Vagina (tissue), 2 donors: ENCODE results near the gene ATP5PO. TPM values are rescaled to one million over a fixed set of nuclear protein-coding genes. Genes with fewer than 3 reads are reported as not detected.
A peak's percentile ranks its signal among the peaks of the same experiment; 100 is the strongest.

Source experiments
- DNase-seq, 2 donors: peaks; one replicate each; pipeline ENCODE4 v3.0.0-alpha.2; 2017; ENCODE audit errors: extremely low spot score in 2 of 2
- H3K27ac ChIP-seq: fragments of 200-600 bp; sonication (generic); one replicate; pipeline ENCODE4 v1.5.1; 2019
- H3K27me3 ChIP-seq: fragments of 200-600 bp; sonication (generic); one replicate; pipeline ENCODE4 v1.5.1; 2019
- H3K36me3 ChIP-seq, 2 donors: fragments of 200-600 bp; sonication (generic); one replicate each; pipeline ENCODE4 v1.5.1; 2017 to 2019
- H3K4me1 ChIP-seq: fragments of 200-600 bp; sonication (generic); one replicate; pipeline ENCODE4 v1.5.1; 2019
- H3K4me3 ChIP-seq, 2 donors: fragments of 200-600 bp; sonication (generic); 1 replicate in 1 of 2; 2 replicates in 1 of 2; pipeline ENCODE4 v1.5.1; 2016 to 2019
- H3K9me3 ChIP-seq: fragments of 200-600 bp; sonication (generic); one replicate; pipeline ENCODE4 v1.5.1; 2019
- CTCF ChIP-seq, 3 experiments: fragments of 450-650 bp in 2 of 3; fragments of 200-600 bp in 1 of 3; sonication (generic) in 1 of 3; IDR thresholded peaks; one replicate each; pipeline ENCODE4 v1.5.1; 2017 to 2019; ENCODE audit warnings: antibody characterized with exemption in 3 of 3, mild to moderate bottlenecking in 2 of 3, moderate library complexity in 2 of 3
- POLR2A ChIP-seq, 2 donors: fragments of 450-650 bp; IDR thresholded peaks; one replicate each; pipeline ENCODE4 v1.6.1; 2017; ENCODE audit warnings: antibody characterized with exemption in 2 of 2, mild to moderate bottlenecking in 2 of 2, moderate library complexity in 2 of 2
- POLR2AphosphoS5 ChIP-seq, 2 donors: sonication (generic); formaldehyde crosslinking; IDR thresholded peaks; one replicate each; pipeline ENCODE4 v1.9.0; 2017; ENCODE audit warnings: antibody characterized with exemption in 2 of 2, mild to moderate bottlenecking in 2 of 2, low read depth in 1 of 2; ENCODE audit not compliant: insufficient read depth in 1 of 2
- intact Hi-C: fragments of 100-400 bp; cut with DNase I; formaldehyde crosslinking; loops from one replicate; pipeline ENCODE4 v1.15.1; 2023
- total RNA-seq: library from RNA; depleted of rRNA; stranded (reverse); fragments of >200 nt; gene quantifications from one replicate; pipeline ENCODE4 v1.2.3, GENCODE V29; 2016

The ATP5PO gene
- total RNA-seq, 1 donor from 2014 or later, result 133 TPM

GRCh38 chr21:33950431-33951079 is 35.0 kb upstream of the ATP5PO start:
- DNase-seq, result peak in 1 of 2 donors; percentile 79
- TF ChIP-seq POLR2AphosphoS5 (IDR thresholded peaks at IDR 0.05; ENCODE audit: insufficient read depth in 1 of 2, low read depth in 1 of 2) (no peak), POLR2A (IDR thresholded peaks at IDR 0.05) (no peak), CTCF (IDR thresholded peaks at IDR 0.05) (no peak)
- Histone ChIP-seq H3K4me1 (peaks cover 28% of the 10 kb centered on the region), H3K9me3 (no peaks in the 10 kb centered on the region), H3K36me3 (no peaks in the 10 kb centered on the region), H3K27me3 (no peaks in the 10 kb centered on the region), H3K27ac (peak overlapping the region; percentile 96), H3K4me3 (no peak overlapping the region)
- intact Hi-C loops, result no loop called here

GRCh38 chr21:33949516-33950430 is 34.2 kb upstream of the ATP5PO start:
- Histone ChIP-seq H3K36me3 (no peaks in the 10 kb centered on the region), H3K4me1 (peaks cover 28% of the 10 kb centered on the region), H3K4me3 (no peak overlapping the region), H3K9me3 (no peaks in the 10 kb centered on the region), H3K27ac (peak overlapping the region; percentile 96), H3K27me3 (no peaks in the 10 kb centered on the region)
- intact Hi-C loops, result loop anchor here (10.0 kb wide), 1 partner anchor 125 kb away; the partner anchor contains the start of genes MRPS6 and SLC5A3
- peak in 1 of 2 donors; percentile 88 for DNase-seq
- TF ChIP-seq POLR2A (IDR thresholded peaks at IDR 0.05) (no peak), POLR2AphosphoS5 (IDR thresholded peaks at IDR 0.05; ENCODE audit: insufficient read depth in 1 of 2, low read depth in 1 of 2) (no peak), CTCF (IDR thresholded peaks at IDR 0.05) (no peak)

GRCh38 chr21:33948951-33949444 is 33.4 kb upstream of the ATP5PO start:
- H3K4me3 ChIP-seq, result no peak overlapping the region
- H3K4me1 ChIP-seq, result peaks cover 28% of the 10 kb centered on the region
- no peaks in the 10 kb centered on the region for H3K36me3 ChIP-seq
- H3K9me3 ChIP-seq, result no peaks in the 10 kb centered on the region
- intact Hi-C loops, result loop anchor here (10.0 kb wide), 1 partner anchor 126 kb away; the partner anchor contains the start of genes MRPS6 and SLC5A3
- H3K27me3 ChIP-seq, result no peaks in the 10 kb centered on the region
- peak in 1 of 2 donors; percentile 70 for DNase-seq
- TF ChIP-seq POLR2A (IDR thresholded peaks at IDR 0.05), result no peak
- TF ChIP-seq POLR2AphosphoS5 (IDR thresholded peaks at IDR 0.05; ENCODE audit: insufficient read depth in 1 of 2, low read depth in 1 of 2), result no peak
- TF ChIP-seq CTCF (IDR thresholded peaks at IDR 0.05), result no peak
- H3K27ac ChIP-seq, result peak overlapping the region; percentile 96

- peak in 1 of 2 donors; percentile 89 for DNase-seq
- Histone ChIP-seq H3K36me3 (no peaks in the 10 kb centered on the region), H3K9me3 (no peaks in the 10 kb centered on the region), H3K27ac (peak overlapping the region; percentile 96), H3K27me3 (no peaks in the 10 kb centered on the region), H3K4me3 (peak overlapping the region in 1 of 2 donors; percentile 17), H3K4me1 (peaks cover 28% of the 10 kb centered on the region)
- intact Hi-C loops, result loop anchor here (10.0 kb wide), 1 partner anchor 126 kb away; the partner anchor contains the start of genes MRPS6 and SLC5A3
- TF ChIP-seq POLR2AphosphoS5 (IDR thresholded peaks at IDR 0.05; ENCODE audit: insufficient read depth in 1 of 2, low read depth in 1 of 2) (peak in 1 of 2 donors; percentile 4), CTCF (IDR thresholded peaks at IDR 0.05) (no peak)
These were observed 32.7 kb upstream of the ATP5PO start for GRCh38 chr21:33948096-33948950.
